GM21529 (cell line): Measurements from ENCODE around the gene ZNF292.
"Not testable (repeated sequence)": the region's sequence is repeated elsewhere in the genome, so short reads cannot be mapped to it uniquely, and the experiment has no call there.

Source experiments
- ATAC-seq: cut with Tn5 transposase; IDR thresholded peaks from one replicate; pipeline ENCODE4 v1.9.1; 2021; ENCODE audit not compliant: unreplicated experiment

The ZNF292 gene

DNA sequence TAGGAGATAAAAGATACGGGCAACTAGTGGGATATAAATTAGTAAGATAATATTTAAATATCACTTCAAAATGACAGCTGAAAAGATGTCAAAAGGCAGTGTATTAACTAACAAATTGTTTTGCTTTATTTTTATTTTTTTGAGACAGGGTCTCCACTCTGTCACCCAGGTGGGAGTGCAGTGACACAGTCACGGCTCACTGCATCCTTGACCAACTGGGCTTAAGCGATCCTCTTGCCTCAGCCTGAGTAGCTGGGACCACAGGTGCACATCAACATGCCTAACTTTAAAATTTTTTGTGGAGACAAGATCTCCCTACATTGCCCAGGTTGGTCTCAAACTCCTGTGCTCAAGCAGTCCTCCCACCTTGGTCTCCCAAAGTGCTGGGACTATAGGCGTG is 5.9 kb downstream of the ZNF292 start:
- ATAC-seq, result no peak

DNA sequence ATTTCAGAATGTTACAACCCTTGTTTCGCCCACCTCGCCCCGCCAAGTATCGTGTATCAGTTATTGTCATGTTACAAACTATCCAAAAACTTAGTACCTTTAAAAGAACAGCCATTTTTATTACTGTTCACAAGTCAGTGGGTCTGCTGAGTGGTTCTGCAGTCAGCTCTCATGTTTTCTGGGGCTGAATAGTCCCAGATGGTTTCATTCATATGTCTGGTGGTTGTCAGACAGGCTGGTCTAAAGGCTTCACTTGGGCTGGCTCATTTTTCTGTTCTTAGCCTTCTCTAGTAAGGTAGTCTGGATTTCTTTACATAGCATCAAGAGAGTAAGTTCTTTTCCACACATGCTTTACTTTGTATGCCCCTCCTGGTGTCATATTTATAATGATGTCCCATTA is 8.6 kb downstream of the ZNF292 start:
- peak; percentile 49 for ATAC-seq

DNA sequence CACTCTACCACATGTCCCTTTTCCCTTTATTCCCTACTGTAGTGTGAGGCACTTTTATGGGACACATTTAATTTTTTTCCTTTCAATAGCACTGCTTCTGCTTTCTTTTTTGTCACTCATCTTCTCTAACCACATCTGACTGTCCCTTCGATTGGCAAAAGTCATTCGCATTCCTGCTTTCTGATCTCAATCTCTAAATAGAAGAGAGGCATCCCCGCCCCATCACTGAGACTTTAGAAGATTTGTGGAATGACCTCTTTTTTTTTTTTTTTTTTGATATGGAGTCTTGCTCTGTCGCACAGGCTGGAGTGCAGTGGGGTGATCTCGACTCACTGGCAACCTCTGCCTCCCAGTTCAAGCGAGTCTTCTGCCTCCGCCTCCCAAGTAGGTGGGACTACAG is 9.1 kb downstream of the ZNF292 start:
- ATAC-seq, result no peak

DNA sequence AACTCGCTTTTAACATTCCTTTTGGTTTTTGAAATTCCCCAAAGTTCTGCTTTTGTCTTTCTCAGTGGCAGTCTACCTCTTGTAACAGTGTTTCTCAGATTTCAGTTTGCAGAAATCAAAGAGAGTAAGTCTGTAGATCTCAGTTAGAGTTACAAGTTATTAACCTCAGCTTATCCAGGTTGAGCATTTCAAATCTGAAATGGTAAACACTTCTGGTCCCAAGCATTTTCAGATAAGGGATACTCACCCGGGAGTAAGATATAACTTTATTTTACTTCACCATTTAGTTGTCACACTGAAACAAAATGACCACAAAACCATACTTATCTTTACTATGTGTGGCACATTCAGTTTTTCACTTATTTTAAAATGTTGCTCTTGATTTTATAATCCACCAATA is 9.8 kb downstream of the ZNF292 start:
- no peak for ATAC-seq

DNA sequence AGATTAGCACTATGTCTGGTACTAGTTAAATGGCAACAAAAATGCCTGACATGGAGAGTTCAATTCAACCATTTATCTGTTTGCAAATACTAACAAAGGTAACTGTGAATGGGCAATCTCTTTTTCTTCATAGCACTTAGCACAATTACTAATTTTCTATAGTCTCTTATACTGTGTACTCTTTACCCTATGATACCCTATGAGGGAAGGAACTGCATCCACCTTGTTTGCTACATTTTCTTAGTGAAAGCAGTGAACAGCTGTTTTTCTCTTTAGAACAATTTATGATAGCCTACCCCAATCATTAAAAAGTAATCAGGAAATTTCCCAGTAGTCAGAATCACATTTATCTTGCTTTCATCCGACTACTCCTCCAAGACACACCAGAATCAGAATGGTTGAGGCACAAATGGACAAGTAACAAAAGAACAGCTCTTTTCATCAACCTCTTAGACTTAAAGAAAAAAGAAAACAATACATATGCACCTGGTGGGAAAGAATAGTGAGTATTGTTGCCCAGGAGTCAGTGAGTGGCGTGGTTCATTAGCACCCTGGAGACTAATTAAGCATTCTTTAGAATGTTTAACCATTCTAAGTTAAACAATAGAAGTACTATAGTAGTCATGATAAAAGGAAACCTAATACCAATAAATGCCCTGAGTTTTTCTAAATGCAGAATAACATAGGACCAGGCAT is 16.7 kb downstream of the ZNF292 start:
- ATAC-seq, result no peak

DNA sequence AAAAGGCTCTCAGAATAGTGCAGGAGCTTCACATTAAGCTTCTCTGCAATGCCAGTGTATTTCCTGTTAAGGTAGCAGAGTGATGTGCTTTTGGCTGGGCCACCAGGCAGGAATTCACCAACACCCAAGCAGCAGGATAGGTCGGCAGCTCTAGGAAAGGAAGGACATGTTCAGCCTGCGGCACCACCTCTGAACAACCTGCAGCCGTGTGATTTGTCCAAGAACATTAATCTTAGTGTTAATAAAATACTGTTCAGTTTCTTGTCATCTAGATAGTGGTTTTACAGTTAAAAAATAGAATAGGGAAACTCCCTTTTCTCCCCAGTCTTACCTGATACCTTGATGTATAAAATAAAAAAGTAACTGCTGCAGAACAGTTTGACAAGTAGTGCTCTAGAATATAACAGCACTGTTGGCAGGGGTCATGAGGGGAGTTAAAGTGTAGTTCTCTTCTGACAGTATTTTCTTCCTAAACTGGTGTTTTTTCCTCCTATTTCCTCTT is 18.8 kb downstream of the ZNF292 start:
- ATAC-seq, result peak; percentile 57

DNA sequence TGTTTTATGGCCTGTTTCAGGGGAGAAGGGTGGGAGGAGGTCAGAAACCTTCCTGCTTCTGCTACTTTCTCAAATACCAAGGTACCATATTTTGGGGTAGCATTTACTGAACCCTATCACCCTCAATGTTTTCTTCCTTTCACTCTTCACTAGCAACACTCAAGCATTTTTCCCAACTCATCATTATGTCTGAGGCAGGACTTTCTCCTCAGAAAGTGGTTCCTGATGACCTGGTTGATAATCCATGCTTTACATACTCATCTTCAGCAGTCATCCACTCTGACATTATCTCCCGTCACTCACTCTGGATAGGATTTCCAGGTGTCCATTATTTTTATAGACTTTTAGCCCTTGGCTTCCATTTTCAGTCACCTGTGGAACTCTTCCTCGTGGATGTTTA is 21.1 kb downstream of the ZNF292 start:
- ATAC-seq, result no peak

DNA sequence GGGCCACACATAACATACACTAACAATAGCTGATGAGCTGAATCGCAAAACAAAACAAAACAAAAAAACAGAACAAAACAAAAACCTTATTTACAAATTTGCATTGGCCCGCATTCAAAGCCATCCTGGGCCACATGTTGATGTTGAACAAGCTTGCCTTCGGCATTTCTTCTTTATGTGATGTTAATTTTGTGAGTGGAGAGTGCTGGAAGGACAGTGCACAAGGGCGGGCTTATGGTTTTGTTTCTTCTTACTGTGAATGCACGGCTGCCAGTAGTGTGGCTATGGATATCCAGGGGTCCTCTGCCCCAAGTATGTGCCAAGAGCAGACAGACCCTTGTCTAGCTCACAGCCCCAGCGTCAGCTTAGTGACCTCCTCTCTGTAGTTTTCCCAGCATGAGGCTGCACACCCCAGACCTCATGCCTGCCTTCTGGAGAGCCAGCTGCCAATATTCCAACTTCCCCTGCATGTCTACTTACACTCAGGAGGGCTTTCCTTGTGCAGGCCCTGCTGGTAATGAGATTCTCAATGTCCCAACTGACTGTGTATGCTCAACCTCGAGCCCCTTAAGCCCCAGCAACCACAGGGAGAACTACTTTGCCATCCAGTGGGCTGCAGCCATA is 24.9 kb downstream of the ZNF292 start:
- no peak for ATAC-seq

DNA sequence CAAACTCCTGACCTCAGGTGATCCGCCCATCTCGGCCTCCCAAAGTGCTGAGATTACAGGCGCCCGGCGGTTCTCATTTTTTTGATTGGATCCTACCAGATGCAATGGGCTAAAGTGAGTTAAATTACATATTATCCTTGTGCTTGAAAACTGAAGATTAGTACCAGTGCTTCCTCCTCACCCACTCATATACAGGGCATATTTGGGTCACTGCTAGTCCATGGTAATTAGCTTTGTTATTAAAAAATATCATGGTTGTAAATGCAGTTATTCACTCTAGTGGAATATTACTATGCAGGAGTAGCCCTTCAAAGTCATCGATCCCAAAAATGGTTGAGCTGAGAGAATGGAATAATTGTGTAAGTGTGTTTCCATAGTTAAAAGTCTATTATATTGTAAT is 26.5 kb downstream of the ZNF292 start:
- ATAC-seq, result peak; percentile 21

DNA sequence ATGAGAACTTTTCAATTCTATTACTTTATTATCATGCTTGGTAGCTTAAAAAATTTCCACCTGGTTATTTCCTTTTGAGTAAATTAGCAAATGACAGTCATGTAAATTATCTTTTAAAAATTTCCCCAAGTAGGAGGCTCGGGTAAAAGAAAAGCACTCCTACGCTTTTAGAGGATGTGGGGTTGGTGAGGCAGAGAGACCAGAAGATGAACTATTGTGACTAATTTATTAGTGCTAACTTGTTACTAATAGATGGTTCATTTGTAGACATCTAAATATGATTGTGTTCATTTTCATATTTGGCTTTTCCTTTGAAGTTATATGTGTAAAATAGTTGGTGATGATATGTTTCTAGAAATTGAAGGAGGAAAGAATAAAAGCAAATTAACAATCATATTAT is 27.0 kb downstream of the ZNF292 start:
- ATAC-seq, result peak; percentile 82

DNA sequence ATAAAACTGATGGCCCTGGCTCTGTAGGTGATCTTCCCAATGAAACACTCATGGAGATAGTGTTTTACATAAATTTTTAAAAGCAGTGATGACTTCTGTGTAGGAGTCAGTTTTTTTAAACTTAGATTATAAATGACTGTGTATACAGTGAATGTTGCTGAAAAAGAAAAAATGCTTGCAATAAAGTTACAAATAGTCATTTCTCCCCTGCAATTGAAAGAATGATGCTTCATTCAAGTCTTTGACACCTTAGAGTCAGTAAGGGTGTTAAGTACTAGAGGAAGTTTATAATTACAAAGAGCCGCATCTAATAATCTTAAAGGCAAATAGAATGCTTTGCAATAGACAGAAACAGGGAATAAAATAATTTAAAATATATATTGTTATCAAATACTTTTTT is 27.6 kb downstream of the ZNF292 start:
- ATAC-seq, result no peak

DNA sequence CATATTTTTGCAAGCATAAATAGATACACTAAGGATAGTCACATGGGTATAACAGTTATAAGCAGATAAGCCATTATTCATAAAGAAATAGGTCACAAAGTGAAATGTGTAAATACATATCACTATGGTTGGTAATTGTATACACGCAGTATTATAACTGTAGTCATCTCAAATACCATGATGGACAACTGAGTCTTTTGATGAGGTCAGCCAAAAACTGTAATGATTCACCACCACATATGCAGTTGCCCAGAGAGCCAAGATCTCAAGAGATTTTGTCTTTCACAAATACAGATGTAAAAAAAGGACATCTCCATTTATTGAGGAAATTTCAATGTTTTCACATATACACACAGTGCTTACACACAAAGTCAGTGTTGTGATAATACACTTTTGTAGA is 28.3 kb downstream of the ZNF292 start:
- no peak for ATAC-seq

DNA sequence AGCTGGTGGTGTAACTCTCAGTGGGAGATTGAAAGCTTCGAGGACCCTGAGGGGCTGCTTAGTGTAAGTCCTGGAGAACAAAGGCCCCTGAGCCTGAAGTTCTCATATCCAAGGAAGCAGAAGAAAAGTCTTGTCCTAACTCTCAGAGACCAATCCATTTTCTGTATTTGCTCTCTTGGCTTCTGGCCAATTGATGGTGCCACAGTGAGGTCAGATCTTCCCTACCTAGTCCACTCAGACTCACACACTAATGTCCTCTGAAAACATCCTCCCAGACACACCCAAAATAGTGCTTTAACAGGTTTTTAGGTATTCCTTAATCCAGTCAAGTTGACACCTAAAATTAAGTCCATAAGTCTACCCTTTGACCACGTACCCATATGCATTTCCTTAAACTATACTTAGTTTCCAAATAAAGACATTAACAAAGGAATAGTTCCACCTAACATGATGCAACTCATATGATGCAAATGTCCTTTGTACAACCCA is 29.4 kb downstream of the ZNF292 start:
- no peak for ATAC-seq

DNA sequence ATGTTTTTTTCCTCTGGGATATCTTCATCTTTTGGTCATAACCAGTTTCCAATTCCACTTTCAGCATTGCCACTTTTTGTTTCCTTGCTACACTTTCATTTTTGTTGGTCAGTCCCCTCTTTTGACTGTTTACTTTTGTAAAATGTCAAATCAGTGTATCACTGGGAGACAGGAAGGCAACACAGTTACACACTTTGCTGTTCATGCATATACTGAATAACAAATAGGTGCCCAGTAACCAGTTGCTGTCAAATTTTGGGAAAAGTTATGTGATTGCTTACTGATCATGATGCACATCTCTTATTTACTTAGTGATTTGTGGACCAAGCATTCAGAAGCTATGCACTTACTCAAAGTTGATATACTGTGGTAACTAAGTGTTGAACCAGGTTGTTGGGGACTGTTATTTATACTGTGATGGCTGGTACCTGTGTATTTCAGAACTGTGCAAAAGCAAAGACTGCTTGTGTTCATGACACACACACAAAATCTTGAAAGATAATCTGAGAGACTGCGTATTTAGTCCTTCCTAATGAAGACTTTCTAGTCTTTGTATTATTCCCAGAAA is 41.0 kb downstream of the ZNF292 start:
- no peak for ATAC-seq

DNA sequence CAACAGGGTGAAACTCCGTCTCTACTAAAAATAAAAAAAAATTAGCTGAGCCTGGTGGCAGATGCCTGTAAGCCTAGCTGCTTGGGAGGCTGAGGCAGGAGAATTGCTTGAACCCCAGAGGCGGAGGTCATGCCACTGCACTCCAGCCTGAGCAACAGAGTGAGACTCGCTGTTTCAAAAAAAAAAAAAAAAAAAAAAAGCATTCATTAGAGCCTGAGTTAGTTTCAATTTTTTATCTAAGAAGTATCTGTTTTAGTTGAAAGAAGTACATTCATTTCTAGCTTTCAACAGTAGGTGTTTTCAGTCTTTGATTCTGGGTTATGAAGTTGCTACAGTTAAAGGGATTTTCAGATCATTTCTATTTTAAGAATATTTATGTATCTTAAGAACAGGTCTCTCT is 42.2 kb downstream of the ZNF292 start:
- ATAC-seq, result peak; percentile 73

DNA sequence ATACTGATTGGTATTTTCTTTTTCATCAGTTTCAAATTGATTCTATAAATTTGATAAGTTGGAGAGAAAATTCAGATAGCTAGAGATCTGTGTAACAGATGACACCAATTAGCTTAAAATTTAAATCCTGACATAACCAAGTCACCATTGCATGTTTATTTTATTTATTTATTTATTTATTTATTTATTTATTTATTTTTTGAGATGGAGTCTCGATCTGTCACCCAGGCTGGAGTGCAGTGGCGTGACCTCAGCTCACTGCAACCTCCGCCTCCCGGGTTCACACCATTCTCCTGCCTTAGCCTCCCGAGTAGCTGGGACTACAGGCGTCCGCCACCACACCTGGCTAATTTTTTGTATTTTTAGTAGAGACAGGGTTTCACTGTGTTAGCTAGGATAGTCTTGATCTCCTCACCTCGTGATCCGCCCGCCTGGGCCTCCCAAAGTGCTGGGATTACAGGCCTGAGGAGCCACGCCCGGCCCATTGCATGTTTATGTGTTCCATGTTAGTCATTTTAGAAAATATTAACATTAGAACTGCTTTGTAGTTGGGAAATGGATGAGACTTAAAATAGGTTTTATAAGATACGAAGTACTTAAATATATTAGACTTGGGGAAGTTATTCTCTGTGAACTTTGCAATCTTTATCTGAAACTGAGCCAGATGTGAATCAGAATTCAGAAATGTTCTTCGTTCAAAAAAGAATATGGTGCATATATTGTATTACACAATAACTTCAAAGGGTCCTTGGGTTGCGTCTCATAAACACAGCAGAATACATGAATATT is 42.9 kb downstream of the ZNF292 start:
- ATAC-seq, result not testable (repeated sequence)

DNA sequence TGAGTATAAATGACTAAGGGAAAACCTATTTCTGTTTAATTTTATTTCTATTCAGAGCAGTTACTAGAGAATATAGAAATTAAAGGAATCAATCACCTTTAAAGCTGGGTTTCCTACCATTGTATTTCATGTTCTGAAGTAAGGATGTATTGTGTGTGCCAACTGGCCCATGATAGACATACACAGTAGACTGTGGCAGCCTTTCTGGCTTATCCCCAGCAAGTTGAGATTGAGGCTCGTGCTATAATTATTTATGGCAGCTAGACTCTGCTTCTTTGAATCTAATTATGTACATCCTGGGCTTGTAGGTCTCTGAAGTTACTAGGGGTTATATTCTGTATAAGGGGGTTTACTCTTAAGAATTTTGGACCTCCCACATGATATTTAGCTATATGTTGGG is 44.4 kb downstream of the ZNF292 start:
- no peak for ATAC-seq

DNA sequence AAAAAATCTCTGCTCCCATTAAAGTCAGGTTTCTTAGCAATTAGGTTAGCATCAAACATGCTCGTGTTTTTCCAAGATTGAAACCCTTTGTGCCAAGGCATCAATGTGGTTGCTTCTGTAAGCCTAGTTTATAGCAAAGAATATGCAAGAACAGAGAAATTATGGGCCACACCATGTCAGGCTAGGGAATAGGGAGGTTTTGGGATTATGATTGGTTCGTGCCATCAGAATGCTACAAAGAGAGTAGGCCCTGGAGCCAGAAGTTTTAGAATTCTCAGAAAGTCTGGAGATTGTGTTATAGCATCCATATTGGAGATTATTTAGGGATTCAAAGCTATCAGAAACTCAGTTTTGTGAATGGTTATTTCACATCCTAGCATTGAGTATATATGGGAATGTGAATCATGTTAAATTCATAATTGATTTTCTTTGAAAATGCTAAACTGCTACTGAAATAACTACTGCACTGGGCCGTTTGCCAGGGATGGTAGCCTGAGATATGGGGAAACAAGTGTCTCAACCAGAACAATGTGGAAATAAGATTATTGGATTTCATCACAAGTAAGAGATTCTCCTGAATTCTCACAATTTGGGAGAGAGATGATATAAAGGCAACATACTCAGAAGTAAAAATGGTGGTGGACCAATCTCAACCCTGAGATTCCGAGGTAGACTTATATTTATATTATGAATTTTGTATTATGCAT is 45.3 kb downstream of the ZNF292 start:
- ATAC-seq, result no peak

DNA sequence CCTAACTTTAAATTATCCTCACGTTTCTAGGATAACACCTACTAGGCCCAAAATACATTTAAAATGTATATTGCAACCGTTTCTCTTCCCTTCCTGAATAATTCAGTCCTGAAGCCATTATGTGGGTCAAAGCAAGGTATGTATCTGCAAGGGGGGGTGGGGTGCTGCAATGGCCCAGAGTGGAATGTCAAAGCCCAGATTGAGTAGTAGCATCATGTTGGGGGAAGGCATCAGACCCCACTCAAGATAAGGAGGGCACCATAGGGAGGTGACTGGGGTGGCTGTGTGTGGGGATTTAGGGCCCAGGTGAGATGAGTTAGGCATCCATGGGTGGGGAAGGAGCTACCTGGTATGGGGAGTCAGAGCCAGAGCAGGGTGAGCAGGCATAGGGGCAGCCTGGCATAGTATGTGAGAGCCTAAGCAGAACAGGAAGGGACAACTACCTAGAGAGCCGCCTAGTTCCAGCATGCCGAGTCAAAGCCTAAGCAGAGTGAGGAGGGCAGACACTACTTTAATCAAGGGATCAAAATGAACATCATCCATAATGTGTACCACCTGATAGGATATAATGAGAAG is 48.2 kb downstream of the ZNF292 start:
- no peak for ATAC-seq

DNA sequence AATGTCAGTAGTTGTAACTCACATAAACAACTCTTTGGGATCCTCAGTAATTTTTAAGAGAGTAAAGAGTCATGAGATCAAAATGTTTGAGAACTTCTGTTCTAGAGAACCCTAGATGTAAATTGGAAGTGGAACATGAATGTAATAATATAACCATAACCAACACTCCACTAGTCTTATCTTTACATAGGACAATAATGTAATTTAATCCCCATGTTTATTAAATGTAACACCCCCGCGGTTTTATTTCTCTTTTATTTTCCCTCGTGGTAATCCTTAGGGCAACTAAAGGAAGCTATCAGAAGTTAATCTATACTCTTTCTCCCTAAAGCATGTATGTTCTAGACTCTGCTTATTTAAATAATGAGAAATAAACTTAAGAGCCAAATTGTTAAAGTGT is 54.4 kb downstream of the ZNF292 start:
- ATAC-seq, result no peak

DNA sequence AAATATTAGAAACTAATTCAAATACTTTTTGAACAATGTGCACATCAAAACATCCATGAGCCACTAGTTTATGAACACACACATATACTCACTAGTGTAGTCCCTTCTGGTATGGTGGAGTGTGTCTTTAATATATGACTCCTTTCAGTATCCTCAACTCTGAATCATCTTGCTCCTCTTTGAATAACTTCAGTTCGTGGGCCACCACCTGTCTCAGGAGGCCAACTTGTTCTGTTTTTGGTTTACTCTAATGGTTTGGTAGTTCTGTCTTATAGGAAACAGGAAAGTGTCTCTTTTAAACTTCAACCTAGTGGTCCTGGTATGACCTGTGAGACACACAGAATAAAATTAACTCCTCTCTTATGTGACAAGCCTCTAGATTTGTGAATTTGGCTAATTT is 55.6 kb downstream of the ZNF292 start:
- peak; percentile 97 for ATAC-seq
